Vagina (tissue), 2 donors: ENCODE results near the gene RPL15.

ENCODE experiments used
- CTCF ChIP-seq, 3 experiments: fragments of 450-650 bp in 2 of 3; fragments of 200-600 bp in 1 of 3; sonication (generic) in 1 of 3; IDR thresholded peaks; one replicate each; pipeline ENCODE4 v1.5.1; 2017 to 2019; ENCODE audit warnings: antibody characterized with exemption in 3 of 3, mild to moderate bottlenecking in 2 of 3, moderate library complexity in 2 of 3
- POLR2A ChIP-seq, 2 donors: fragments of 450-650 bp; IDR thresholded peaks; one replicate each; pipeline ENCODE4 v1.6.1; 2017; ENCODE audit warnings: antibody characterized with exemption in 2 of 2, mild to moderate bottlenecking in 2 of 2, moderate library complexity in 2 of 2

DNA sequence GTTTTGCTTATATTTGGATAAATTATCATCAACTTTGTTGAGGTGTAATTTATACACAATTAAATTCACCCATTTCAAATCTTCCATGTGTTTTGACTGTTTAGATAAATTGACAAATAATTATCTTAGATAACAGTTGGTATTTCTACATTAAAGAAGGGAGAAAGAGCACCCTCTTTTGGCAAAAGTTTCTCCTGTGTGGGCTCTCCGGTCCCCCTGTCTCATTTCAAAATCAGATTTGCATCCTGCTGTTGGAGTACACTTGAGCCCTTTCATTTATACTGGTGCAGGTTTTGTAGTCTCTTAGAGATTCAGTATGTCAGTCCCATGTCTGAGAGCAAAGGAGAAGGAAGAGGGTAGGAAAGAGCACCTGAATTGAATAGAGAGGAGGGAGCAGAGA lies 49.5 kb upstream of the RPL15 start:
- TF ChIP-seq POLR2A (IDR thresholded peaks at IDR 0.05) (no peak), CTCF (IDR thresholded peaks at IDR 0.05) (no peak)
